Central memory CD8-positive, alpha-beta T cell (primary cell): ENCODE results near the gene CPEB4.

Source experiments
- ATAC-seq: fragments of 150-1000 bp; cut with Tn5 transposase; replicated peaks from 2 replicates; pipeline ENCODE4 v1.10.0; 2022; ENCODE audit warnings: mild to moderate bottlenecking, moderate FRiP score, moderate number of reproducible peaks; ENCODE audit not compliant: poor library complexity, severe bottlenecking; ENCODE audit errors: extremely low read depth
- DNase-seq, 2 donors: peaks; one replicate each; pipeline ENCODE4 v3.0.0; 2021; ENCODE audit warnings: low spot score in 2 of 2
- H3K27ac Mint-ChIP-seq: one replicate; pipeline ENCODE4 v1.8.0; 2022; ENCODE audit warnings: low read depth, mild to moderate bottlenecking, moderate library complexity, mixed read lengths
- H3K27me3 Mint-ChIP-seq: one replicate; pipeline ENCODE4 v1.8.0; 2022; ENCODE audit warnings: mixed read lengths
- H3K36me3 Mint-ChIP-seq: one replicate; pipeline ENCODE4 v1.8.0; 2022; ENCODE audit warnings: mild to moderate bottlenecking, moderate library complexity, mixed read lengths; ENCODE audit not compliant: insufficient read depth
- H3K4me1 Mint-ChIP-seq: one replicate; pipeline ENCODE4 v1.8.0; 2022; ENCODE audit warnings: mixed read lengths
- H3K4me3 Mint-ChIP-seq: one replicate; pipeline ENCODE4 v1.8.0; 2022; ENCODE audit warnings: mild to moderate bottlenecking, moderate library complexity, mixed read lengths
- H3K9me3 Mint-ChIP-seq: one replicate; pipeline ENCODE4 v1.8.0; 2022; ENCODE audit warnings: mixed read lengths

The CPEB4 gene

GRCh38 chr5:173881811-173882575 is 6.2 kb upstream of the CPEB4 start:
- no peak overlapping the region for H3K27ac Mint-ChIP-seq
- DNase-seq (no peak), ATAC-seq (no peak)
- H3K4me3 Mint-ChIP-seq: no peak overlapping the region
- H3K36me3 Mint-ChIP-seq: no peaks in the 10 kb centered on the region
- peaks cover 30% of the 10 kb centered on the region for H3K4me1 Mint-ChIP-seq
- H3K27me3 Mint-ChIP-seq: no peaks in the 10 kb centered on the region
- H3K9me3 Mint-ChIP-seq: no peaks in the 10 kb centered on the region

GRCh38 chr5:173882632-173883031 is 5.5 kb upstream of the CPEB4 start:
- peaks cover 1% of the 10 kb centered on the region for H3K36me3 Mint-ChIP-seq
- H3K4me1 Mint-ChIP-seq: peaks cover 37% of the 10 kb centered on the region
- no peak overlapping the region for H3K27ac Mint-ChIP-seq
- no peaks in the 10 kb centered on the region for H3K9me3 Mint-ChIP-seq
- no peaks in the 10 kb centered on the region for H3K27me3 Mint-ChIP-seq
- no peak overlapping the region for H3K4me3 Mint-ChIP-seq
- DNase-seq: no peak
- ATAC-seq: no peak

GRCh38 chr5:173883347-173883924 is 4.7 kb upstream of the CPEB4 start:
- Mint-ChIP-seq H3K27me3 (no peaks in the 10 kb centered on the region), H3K4me1 (peaks cover 45% of the 10 kb centered on the region), H3K36me3 (peaks cover 7% of the 10 kb centered on the region), H3K9me3 (no peaks in the 10 kb centered on the region), H3K27ac (no peak overlapping the region), H3K4me3 (no peak overlapping the region)
- no peak for DNase-seq
- no peak for ATAC-seq

GRCh38 chr5:173884402-173885053 is 3.6 kb upstream of the CPEB4 start:
- Mint-ChIP-seq H3K27ac (peak overlapping the region; percentile 22), H3K4me1 (peaks cover 52% of the 10 kb centered on the region), H3K9me3 (no peaks in the 10 kb centered on the region), H3K27me3 (no peaks in the 10 kb centered on the region), H3K36me3 (peaks cover 9% of the 10 kb centered on the region), H3K4me3 (peak overlapping the region; percentile 99)
- no peak for ATAC-seq
- peak in 1 of 2 donors; percentile 20 for DNase-seq

DNA sequence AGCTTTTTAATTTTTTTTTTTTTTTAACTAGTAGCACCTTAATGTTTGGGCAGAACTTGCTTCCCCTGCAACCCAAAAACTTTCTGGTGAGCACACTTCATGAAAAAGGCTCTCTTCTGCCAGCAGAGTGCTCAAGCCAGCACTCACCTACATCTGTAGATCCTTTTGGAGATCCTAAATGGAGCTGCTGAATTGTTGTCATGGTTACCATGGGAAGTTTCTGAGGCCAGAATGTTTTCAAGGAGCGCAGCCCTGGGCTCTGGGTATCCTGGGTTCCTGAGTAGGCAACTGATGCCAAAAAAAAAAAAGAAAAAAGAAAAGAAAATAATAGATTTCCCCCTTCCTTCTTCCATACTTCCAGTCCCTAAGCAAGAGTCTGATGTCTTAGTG is 3.1 kb upstream of the CPEB4 start:
- Mint-ChIP-seq H3K9me3 (no peaks in the 10 kb centered on the region), H3K36me3 (peaks cover 9% of the 10 kb centered on the region), H3K27ac (peak overlapping the region; percentile 22), H3K4me1 (peaks cover 58% of the 10 kb centered on the region), H3K4me3 (peak overlapping the region; percentile 99), H3K27me3 (no peaks in the 10 kb centered on the region)
- DNase-seq: no peak
- ATAC-seq: no peak

DNA sequence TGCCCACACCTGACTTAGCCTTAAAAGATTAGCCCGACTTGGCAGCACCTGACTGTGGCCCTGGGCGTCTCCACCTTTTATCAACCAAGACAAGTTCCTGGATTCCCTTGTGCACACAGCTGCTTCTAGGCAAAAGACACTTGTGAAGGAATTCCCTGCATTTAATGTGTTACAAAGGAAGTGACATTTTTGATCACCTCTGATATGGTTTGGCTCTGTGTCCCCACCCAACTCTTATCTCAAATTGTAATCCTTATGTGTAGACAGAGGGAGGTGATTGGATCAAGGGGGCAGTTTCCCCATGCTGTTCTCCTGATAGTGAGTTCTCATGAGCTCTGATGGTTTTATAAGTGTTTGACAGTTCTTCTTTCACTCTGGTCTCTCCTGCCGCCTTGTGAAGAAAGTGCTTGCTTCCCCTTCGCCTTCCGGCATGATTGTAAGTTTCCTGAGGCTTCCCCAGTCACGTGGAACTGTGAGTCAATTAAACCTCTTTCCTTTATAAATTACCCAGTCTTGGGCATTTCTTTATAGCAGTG is 2.6 kb upstream of the CPEB4 start:
- Mint-ChIP-seq H3K27me3 (no peaks in the 10 kb centered on the region), H3K4me1 (peaks cover 62% of the 10 kb centered on the region), H3K4me3 (peak overlapping the region; percentile 99), H3K9me3 (no peaks in the 10 kb centered on the region), H3K36me3 (peaks cover 9% of the 10 kb centered on the region), H3K27ac (no peak overlapping the region)
- no peak for ATAC-seq
- DNase-seq: no peak

- DNase-seq (no peak), ATAC-seq (no peak)
- Mint-ChIP-seq H3K27me3 (no peaks in the 10 kb centered on the region), H3K4me3 (peak overlapping the region; percentile 99), H3K4me1 (peaks cover 69% of the 10 kb centered on the region), H3K36me3 (peaks cover 9% of the 10 kb centered on the region), H3K9me3 (no peaks in the 10 kb centered on the region), H3K27ac (no peak overlapping the region)
Measured at GRCh38 chr5:173886150-173886549, 2.0 kb upstream of the CPEB4 start.

GRCh38 chr5:173888473-173889131 is 453 bp downstream of the CPEB4 start:
- ATAC-seq: peak; percentile 4
- peak overlapping the region; percentile 99 for H3K4me3 Mint-ChIP-seq
- no peaks in the 10 kb centered on the region for H3K27me3 Mint-ChIP-seq
- no peaks in the 10 kb centered on the region for H3K9me3 Mint-ChIP-seq
- no peak for DNase-seq
- H3K36me3 Mint-ChIP-seq: peaks cover 12% of the 10 kb centered on the region
- peaks cover 83% of the 10 kb centered on the region for H3K4me1 Mint-ChIP-seq
- H3K27ac Mint-ChIP-seq: peak overlapping the region; percentile 92

- H3K4me1 Mint-ChIP-seq: peaks cover 78% of the 10 kb centered on the region
- H3K36me3 Mint-ChIP-seq: peaks cover 14% of the 10 kb centered on the region
- peak overlapping the region; percentile 99 for H3K4me3 Mint-ChIP-seq
- no peak for DNase-seq
- no peaks in the 10 kb centered on the region for H3K9me3 Mint-ChIP-seq
- H3K27me3 Mint-ChIP-seq: no peaks in the 10 kb centered on the region
- H3K27ac Mint-ChIP-seq: no peak overlapping the region
- no peak for ATAC-seq
Measured at GRCh38 chr5:173890195-173890991, 2.2 kb downstream of the CPEB4 start.

GRCh38 chr5:173891308-173892116 is 3.4 kb downstream of the CPEB4 start:
- DNase-seq (no peak), ATAC-seq (no peak)
- Mint-ChIP-seq H3K27me3 (no peaks in the 10 kb centered on the region), H3K9me3 (no peaks in the 10 kb centered on the region), H3K4me1 (peaks cover 71% of the 10 kb centered on the region), H3K27ac (no peak overlapping the region), H3K36me3 (peaks cover 14% of the 10 kb centered on the region), H3K4me3 (peak overlapping the region; percentile 99)

- no peaks in the 10 kb centered on the region for H3K9me3 Mint-ChIP-seq
- H3K36me3 Mint-ChIP-seq: peaks cover 8% of the 10 kb centered on the region
- no peaks in the 10 kb centered on the region for H3K27me3 Mint-ChIP-seq
- peaks cover 55% of the 10 kb centered on the region for H3K4me1 Mint-ChIP-seq
- peak overlapping the region; percentile 47 for H3K4me3 Mint-ChIP-seq
- no peak overlapping the region for H3K27ac Mint-ChIP-seq
- ATAC-seq (no peak), DNase-seq (no peak)
Measured at GRCh38 chr5:173893192-173893561, 5.0 kb downstream of the CPEB4 start.
